Ramos (cell line): ENCODE data around the gene RIPPLY3.

Experiments used
- in situ Hi-C: fragments of 300-500 bp; cut with MboI; formaldehyde crosslinking; loops from one replicate; pipeline ENCODE4 v1.14.3; 2022; ENCODE audit warnings: low sequenced_read_pairs; ENCODE audit not compliant: unreplicated experiment

Gene RIPPLY3, protein sequence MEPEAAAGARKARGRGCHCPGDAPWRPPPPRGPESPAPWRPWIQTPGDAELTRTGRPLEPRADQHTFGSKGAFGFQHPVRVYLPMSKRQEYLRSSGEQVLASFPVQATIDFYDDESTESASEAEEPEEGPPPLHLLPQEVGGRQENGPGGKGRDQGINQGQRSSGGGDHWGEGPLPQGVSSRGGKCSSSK

GRCh38 chr21:37006486-37007291, at the start of gene RIPPLY3:
RIPPLY3 (plus strand) TSS chr21:37006702; CDS start chr21:37006773, 71 bp downstream.
- in situ Hi-C loops: no loop called here

- in situ Hi-C loops: no loop called here
These were observed 47.3 kb upstream of the RIPPLY3 start for GRCh38 chr21:36959020-36959835.

GRCh38 chr21:36960676-36961284, 45.7 kb upstream of the RIPPLY3 start:
- in situ Hi-C loops: no loop called here

- in situ Hi-C loops: no loop called here
These were observed 44.3 kb upstream of the RIPPLY3 start for GRCh38 chr21:36962098-36962780.

- in situ Hi-C loops: no loop called here
These were observed 42.1 kb upstream of the RIPPLY3 start for GRCh38 chr21:36964398-36964797.

DNA sequence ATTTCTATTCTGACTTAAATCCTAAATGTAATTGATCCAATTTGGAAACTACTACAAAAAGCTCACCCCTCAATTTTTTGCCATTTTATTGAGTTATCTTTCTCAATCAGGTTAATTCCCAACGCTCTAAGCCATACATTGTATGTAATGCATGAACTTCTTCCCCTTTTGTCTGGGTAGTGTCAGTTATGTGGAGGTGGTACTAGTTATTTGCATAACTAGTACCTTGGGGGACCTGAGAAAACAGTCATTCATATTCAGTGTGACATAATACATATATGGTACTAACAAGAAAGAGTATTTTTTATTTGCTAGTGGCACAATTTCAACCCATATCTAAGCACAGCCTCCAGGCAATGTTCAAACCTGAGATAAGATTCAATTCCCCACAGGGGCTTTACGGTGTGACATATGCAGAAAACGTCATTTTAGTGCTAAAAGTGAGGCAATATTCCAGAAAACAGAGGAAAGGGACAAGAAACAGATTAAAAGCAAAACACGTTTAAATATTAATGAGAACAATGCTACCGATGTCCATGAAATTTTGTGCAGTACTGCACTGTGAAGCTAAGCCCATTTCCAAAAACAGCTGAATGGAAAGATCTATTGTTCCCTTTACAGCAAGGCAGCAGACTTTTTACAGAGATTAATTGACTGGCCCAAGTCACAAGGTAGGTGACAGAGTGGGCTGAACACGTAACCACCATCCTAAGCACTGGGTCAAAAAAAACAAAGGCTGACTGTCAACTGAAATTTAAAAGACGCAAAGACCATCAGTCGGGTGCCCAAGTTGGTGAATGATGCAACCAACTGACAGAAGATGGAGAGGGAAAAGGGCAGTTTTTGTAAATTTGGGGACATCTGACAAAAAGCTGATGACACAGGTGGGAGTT, 41.4 kb upstream of the RIPPLY3 start:
- in situ Hi-C loops: no loop called here

GRCh38 chr21:36965720-36966065, 40.8 kb upstream of the RIPPLY3 start:
- in situ Hi-C loops: no loop called here

GRCh38 chr21:36966066-36966820, 40.3 kb upstream of the RIPPLY3 start, which contains the start of gene HLCS:
HLCS (minus strand) TSS chr21:36966669; CDS start chr21:36966638, 31 bp downstream.
- in situ Hi-C loops: no loop called here

DNA sequence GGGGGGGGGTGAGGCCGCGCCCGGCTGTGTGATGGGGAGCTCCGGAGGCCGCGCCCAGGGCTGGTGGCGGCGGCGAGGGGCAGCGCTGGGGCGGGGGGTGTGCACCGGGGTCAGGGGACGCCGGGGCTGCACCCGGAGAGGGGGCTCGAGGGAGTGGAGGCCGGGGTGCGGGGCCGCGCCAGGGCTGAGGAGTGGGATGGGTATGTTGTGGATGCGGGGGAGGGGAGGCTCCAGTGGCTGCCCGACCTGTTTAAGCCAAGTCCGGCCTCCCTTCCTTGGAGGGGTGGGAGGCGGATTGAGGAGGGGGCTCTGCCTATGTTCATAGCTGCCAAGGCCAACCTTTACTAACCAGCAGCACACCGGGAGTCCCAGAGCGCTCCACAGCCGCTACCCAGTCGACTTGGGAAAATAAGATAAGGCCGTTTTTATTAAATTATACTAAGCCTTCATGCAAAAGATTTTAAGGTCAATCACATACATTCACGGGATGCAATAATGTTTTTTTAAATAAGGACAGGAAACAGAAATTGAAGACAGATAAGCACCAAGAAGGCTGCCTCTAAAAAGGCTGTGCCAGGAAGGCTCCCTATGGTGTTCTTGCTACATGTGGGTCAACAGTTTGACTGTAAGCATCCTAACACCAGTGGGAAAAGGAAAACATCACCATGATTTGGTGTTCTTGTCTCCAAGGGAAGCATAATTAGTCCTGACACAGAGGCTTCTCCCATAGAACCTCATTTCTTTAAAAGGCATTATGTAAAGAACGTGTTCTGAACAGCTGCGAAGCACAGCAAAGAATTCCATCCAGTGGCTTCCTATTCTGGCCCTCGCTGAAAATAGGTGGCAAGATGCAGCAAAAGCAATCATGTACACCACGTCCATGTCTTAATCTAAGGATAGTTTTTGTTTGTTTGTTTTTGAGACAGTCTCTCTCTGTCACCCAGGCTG, 39.4 kb upstream of the RIPPLY3 start:
- in situ Hi-C loops: no loop called here

DNA sequence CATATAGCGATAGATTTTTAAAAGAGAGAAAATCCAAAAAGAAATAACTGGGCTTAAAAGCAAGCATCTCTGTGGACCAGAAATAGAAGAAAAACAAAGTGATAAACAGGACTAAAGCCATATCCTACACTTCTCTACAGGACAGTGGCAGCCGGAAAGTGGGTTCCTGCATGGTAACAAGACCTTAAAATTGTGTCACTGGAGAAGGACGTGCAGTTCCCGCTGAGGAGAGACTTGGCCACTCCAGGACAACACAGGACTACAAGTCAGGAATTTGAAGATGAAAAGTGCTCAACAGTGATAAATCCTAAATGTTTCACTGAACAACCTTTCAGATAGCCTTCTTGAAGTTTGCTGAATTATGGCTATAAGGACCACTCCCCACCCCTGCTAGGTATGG, 38.1 kb upstream of the RIPPLY3 start:
- in situ Hi-C loops: no loop called here

- in situ Hi-C loops: no loop called here
These were observed 37.5 kb upstream of the RIPPLY3 start for GRCh38 chr21:36968976-36969375.

DNA sequence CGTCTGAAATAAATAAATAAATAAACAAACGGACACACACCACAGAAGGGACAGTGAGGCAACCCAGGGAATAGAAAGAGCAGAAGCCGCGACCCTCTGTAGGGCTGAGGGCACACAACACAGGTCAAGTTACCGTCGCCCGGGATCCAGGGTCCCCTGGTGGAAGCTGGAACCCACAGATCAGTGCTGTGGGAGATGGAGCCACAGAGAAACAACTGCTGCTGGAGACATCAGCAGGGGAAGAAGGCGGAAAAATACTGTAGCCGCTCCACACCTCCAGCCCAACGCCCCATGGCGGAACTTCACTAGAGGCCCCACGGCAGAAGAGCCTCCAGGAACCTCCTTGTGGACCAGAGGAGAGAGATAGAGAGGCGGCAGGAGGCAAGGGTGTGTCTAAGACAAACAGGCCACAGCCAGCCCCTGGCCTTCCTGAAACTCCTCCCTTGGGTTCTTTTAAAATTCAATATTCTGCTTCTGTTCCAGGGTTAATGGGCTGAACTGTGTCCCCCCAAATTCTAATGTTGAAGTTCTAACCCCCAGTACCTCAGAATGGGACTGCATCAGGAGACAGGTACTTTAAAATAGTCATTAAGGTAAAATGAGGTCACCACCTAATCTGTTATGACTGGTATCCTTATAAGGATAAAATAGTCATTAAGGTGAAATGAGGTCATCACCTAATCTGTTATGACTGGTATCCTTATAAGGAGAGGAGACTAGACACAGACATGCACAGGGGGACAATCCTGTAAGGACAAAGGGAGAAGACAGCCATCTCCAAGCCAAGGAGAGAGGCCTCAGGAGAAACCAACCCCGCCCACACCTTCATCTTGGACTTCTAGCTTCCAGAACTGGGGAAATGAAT, 32.3 kb upstream of the RIPPLY3 start:
- in situ Hi-C loops: no loop called here

DNA sequence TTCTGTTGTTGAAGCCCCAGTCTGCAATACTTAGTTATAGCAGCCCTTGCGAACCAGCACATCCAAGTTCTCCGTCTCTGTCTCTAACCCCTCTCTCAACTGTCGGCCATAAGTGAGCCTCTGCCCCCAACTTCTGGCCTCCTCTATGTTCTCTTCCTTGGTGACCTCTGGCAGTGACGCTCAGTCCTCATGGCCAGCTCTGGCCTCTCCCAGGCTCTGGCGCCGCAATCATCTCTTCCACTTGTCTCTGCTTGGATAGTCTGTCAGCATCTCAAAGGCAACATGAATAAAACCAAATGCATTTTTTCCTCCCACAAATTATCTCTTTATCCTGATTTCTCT, 31.7 kb upstream of the RIPPLY3 start:
- in situ Hi-C loops: no loop called here

DNA sequence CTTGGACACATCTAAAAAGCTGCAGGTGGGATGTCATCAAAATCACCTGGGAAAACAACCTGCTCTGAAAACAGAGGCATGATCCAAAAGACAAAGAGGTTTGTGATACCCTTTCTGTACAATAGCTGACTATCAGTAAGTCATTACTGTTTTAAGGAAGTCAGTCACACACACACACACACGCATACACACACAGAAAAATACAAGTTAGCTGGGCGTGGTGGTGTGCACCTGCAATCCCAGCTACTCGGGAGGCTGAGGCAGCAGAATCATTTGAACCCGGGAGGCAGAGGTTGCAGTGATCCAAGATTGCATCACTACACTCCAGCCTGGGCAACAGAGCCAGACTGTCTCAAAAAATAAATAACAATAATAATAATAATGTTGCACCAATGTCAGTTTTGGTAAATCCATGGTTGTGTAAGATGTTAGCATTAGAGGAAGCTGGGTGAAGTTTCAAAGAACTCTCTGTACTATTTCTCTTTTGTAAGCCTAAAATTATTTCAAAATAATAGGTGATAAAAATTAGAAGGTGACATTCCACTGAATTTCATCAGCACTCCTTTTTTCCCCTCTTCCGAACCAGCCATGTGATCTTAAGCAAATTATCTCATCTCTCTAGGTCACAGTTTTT, 30.2 kb upstream of the RIPPLY3 start:
- in situ Hi-C loops: no loop called here

DNA sequence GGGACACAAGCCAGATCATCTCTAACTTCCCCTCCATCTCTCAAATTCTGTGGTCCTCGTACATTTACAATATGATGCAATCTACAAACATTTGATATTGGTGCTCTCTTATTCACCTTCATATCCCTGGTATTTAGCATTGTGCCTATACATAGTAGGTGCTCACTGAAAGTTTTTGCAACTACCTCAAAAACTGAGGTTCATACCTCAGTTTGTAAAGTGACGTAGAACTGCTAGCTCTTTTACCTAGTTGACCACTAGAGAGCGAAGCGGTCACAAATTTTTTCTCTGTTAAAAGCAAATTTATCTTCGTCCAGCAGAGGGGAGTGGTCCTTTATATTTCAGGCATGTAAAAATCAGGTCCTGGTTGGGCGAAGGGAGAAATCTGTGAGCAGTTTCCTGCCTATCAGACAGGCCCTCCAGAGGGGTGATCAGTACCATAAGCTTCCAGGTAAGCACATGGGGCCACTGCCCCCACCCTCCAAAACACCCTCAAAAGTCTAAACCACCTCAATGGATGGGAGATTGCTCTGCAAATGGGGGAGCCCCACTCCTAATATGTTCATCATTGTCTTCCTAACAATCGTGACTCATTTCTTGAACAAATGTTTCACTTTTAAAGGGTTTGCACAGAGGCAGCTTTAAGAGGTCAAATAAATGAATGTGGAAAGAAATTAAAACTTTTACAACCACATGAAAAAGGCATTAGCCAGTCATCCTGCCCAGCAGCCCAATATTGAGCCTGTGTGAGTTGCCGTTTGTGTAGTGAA, 29.4 kb upstream of the RIPPLY3 start:
- in situ Hi-C loops: no loop called here
